HG03442 (cell line): ENCODE measurements around the gene FBXO31.
"Not testable (repeated sequence)": the region's sequence is repeated elsewhere in the genome, so short reads cannot be mapped to it uniquely, and the experiment has no call there.

Source experiments
- ATAC-seq: cut with Tn5 transposase; IDR thresholded peaks from one replicate; pipeline ENCODE4 v1.9.1; 2021; ENCODE audit warnings: mild to moderate bottlenecking, moderate library complexity; ENCODE audit not compliant: unreplicated experiment

Gene FBXO31

DNA sequence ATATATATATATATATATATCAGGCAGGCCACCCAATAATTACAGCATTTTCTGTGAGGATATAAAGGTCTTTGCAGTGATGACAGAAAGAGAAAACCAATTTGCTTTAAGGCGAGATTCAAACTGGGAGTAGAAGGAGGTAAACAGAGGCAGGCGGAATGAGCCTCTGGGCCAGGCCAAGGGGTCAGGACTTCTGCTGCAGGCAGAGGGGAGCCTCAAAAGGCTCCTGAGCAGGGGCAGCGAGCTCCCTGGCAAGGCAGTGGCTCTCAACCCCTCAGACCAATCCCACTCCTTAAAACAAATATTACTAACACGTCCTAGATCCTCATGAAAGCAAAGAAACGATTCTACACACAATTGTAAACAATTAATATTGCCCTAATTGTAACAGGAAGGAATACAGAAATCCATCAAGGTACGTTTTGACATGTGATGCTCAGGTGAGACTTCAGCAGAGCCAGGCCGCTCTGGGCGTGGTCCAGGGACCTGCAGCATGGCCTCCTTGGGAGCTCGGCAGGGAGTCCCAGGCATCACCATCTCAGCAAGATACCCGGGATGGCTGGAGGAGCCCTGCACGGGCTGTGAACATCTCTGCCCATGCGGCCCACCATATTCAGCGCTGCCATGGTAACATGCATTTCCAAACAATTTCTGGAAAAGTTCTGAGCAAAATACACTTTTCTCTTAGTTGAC lies 18.4 kb downstream of the FBXO31 start:
- ATAC-seq, result no peak

- no peak for ATAC-seq
These were observed 19.7 kb downstream of the FBXO31 start for GRCh38 chr16:87363771-87364455.

- not testable (repeated sequence) for ATAC-seq
These were observed 20.6 kb downstream of the FBXO31 start for GRCh38 chr16:87362828-87363559.

DNA sequence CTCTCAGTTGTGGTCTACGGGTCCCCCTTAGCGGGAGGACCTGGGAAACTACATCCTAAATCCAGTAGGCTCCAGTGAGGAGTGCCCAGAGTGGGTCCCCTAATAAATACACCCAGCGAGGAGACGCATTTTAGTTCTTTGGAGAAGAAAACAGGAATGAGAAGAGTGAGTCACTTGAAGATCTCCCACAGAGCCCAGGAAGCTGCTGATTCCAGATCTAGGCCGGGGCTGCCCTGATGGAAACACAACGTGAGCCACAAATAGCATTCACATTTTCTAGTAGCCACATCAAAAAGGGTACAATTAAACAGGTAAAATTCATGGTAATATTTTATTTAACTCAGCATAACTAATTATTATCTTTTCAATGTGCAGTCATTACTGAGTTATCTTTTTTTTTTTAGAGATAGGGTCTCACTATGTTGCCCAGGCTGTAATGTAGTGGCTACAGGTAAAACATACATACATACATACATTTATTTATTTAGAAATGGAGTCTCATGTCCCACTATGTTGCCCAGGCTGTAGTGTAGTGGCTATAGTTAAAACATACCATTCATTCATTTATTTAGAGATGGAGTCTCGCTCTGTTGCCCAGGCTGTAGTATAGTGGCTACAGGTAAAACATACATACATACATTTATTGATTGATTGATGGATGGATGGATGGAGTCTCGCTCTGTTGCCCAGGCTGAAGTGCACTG lies 21.5 kb downstream of the FBXO31 start:
- ATAC-seq, result no peak

GRCh38 chr16:87360862-87361610 lies 22.5 kb downstream of the FBXO31 start:
- no peak for ATAC-seq

DNA sequence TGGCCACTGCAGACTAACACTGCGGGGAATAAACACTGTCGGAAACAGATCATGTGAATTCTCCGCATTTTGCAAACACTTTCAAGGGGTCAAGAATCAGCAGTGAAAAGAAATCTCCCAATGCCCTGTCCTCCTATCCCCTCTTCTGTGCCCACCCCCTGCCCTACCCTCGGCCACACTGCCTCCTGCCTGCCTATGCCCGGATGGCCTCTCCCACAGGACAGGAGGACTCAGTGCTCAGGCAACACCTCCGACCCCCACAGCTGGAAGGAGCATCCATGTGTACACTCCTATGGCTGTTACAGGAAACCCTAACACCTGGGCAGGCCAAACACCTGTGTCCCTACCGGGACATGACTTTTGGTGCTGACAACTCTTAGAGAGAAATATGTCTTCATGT lies 24.5 kb downstream of the FBXO31 start:
- no peak for ATAC-seq

DNA sequence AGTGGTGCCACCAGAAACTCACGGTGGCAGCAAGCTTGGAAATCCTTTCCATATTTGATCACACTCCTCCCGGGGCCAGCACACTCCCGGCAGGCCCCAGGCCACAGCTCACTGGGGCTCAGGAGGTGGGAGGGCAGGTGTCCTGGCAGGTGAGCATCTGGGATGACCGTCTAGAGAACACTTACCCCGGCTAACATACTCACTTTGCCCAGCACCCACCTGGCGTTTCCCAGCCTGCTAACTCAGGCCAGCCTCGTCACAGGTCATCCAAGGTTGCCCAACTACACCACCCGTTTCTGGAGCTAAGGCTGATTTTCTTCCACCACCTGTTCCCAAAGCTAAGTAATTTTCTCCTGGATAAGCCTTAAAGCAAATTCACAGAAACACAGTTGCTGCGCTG lies 24.9 kb downstream of the FBXO31 start:
- no peak for ATAC-seq

GRCh38 chr16:87358250-87358649 lies 25.3 kb downstream of the FBXO31 start:
- no peak for ATAC-seq

GRCh38 chr16:87356491-87356853 lies 27.1 kb downstream of the FBXO31 start:
- no peak for ATAC-seq

DNA sequence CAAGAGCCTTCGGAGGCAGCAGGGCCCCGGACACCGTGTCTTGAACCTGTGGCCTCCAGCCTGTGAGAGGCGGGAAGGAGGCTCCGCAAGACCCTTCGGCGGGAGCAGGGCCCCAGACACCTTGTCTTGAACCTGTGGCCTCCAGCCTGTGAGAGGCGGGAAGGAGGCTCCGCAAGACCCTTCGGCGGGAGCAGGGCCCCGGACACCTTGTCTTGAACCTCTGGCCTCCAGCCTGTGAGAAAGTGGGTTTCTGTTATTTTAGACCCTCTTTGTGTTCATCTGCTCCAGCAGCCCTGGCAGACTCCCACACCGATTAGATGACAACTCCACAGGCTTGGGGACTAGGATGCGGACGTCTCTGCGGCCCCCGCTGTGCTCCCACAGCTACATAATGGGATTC lies 30.0 kb downstream of the FBXO31 start:
- ATAC-seq, result no peak

GRCh38 chr16:87352818-87353217 lies 30.8 kb downstream of the FBXO31 start:
- ATAC-seq, result no peak

DNA sequence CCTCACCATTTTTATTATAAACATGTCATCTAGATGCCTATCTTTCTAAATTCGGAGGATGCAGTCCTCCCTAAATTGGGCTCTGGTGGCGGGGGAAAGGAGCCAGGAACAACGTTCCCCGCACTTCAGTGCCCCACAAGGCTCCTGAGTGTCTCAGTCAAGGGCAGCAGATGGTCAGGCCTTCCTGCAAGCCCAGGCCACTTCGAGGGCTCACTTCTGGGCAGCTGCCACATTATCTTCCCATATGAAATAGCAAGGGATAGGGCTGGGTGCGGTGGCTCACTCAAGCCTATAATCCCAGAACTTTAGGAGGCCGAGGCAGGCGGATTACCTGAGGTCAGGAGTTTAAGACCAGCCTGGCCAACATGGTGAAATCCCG lies 32.3 kb downstream of the FBXO31 start:
- no peak for ATAC-seq

- ATAC-seq, result no peak
These were observed 32.8 kb downstream of the FBXO31 start for GRCh38 chr16:87350681-87351319.

DNA sequence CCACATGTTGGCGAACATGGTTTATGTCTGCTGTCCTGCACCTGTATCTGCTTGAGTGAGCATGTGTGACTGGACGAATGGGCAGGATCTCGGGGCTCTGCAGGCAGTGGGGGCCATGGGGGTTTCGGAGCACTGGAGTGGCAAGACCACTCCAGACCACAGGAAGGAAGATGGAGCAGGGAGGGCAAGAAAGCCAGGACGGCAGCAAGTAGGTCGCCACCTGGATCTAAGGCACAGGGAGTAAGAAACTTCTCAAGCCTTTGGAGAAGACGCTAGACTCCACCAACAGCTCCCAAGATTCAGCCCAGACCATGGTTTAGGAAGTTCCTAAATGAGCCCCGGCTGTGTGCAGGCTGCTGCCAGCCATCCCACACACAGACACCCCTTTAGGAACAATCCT lies 33.5 kb downstream of the FBXO31 start:
- no peak for ATAC-seq

DNA sequence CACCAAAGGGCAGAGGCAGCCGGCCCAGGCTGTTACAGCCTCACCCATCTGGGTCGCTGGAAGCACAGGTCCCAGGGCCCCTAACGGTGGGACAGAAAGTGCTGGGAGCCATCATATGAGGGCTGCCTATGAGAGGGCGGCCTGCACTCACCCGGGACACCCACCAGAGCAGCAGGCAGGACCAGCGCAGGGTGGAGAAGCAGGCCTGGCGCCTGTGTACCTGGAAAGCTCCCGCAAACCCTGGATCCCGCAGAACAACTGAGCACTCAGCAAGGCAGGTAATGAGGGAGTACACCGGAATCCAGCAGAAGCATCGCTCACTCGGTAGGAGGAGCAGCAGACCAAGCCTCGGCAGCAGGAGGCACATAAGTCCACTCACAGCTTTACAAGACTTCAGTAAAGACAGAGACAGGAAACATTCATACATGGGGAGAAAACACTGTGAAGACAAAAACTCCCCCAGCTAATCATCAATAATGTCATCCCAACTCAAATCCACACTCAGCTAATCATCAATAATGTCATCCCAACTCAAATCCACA lies 34.9 kb downstream of the FBXO31 start:
- no peak for ATAC-seq

DNA sequence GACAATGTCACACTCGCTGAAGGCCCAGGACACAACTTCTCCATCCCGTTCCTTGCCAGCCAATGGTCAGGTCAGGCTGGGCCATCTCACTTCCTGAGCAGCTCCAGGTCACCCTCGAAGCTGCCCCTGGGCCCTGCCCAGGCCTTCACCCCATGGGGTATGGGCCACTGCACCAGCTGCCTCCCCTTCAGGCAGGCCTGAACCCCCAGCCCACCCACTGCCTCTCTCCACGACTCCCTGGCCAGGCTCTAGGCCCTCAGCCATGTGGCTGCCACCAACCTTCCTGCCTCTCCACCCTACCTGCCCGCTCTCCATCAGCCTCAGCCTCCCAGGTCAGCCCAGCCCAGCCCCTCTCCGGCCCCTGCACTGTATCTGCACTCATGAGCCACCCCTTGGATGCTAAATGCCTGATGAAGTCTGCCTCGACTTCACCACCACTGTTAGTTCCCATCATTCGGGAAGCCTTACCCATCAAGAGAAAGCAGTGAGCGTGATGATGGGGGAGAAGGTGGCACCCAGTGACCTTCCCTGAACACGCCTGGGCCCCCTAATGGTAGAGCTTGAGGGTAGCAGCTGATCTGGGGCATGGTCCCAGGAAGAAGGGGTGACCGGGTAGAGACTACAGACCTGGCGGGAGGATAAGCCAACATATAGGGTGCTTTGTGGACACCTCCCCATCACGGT lies 35.5 kb downstream of the FBXO31 start:
- no peak for ATAC-seq

DNA sequence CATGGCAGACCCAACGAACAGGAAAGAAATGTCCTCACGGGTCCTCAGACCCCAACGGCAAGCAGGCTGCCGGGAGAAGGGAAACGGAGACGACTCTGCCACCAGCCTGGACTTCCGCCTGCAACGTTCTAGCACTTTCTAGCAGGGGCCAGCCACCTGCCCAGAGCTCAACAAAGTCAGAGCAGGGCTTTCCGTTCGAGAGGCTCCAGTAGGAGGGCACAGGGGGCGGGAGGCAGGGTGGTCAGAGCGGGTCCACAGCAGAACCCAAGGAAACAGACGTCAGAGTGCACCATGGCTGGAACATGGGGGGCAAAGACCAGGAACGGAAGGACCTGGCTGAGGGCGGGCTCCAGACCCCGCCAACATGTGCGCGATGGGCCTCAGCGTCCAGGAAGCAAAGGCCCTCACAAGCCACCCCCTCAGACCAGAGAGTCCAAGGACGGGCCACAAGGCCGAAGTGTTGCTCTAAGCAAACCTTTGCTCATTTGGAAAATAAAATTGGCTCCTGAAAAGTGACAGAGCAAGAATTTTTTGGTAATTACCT lies 37.0 kb downstream of the FBXO31 start:
- no peak for ATAC-seq

DNA sequence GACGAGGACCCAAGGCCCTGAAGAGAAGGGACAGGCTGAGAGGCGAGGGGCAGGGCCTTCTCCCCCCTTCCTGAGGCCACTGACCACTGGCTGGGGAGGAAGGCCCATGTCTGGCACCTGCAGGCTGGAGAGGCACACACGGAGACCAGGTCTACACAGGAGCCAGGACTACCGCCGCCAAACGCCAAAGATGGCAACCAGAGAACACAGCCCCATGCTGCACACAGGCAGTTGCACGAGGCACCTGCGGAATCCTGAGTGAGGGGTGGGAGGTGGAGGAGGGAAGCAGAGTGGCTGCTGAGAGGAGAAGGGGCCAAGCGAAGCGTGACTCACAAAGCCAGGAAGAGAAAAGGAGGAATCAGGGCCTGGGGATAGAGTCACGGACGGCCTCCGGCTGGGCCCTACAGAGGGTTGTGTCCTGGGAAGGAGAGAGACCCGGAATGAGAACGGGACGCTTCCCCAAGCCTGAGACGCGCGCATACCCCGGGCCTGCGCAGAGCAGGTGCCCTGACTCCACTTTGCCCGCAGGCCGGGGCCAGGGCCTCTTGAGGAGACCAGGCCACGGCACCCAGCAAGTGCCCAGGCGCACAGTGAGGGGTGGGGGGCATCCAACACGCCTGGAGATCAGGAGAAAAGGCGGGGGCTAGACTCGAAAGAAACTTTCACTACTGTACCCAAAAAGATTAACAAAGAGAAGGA lies 37.7 kb downstream of the FBXO31 start:
- no peak for ATAC-seq
